PC-3 (cell line): ENCODE measurements around the gene SPIN3. TPM values are rescaled to one million over a fixed set of nuclear protein-coding genes. Genes with fewer than 3 reads are reported as not detected.
"Not testable (repeated sequence)": the region's sequence is repeated elsewhere in the genome, so short reads cannot be mapped to it uniquely, and the experiment has no call there.

Experiments used
- ATAC-seq: fragments of 200-7000 bp; cut with Tn5 transposase; 2 replicates; pipeline ENCODE4 v1.9.1; 2020; ENCODE audit warnings: mild to moderate bottlenecking, moderate library complexity
- BruUV-seq: library from RNA; stranded (reverse); fragments of 400-500 nt; replicated peaks from 2 replicates; lab custom pipeline; 2021; lab: Mats Ljungman, UMichigan
- CTCF ChIA-PET: fragments of 300-600 bp; sonication (Branson Sonifier 250); formaldehyde crosslinking; loops from one replicate; lab custom pipeline; 2022; ENCODE audit warnings: antibody characterized with exemption; lab: Charles Lee
- POLR2A ChIA-PET: fragments of 300-600 bp; sonication (Branson Sonifier 250); formaldehyde crosslinking; loops from one replicate; lab custom pipeline; 2022; ENCODE audit warnings: antibody characterized with exemption; ENCODE audit not compliant: unreplicated experiment; lab: Charles Lee
- DNase-seq: peaks from one replicate; pipeline ENCODE4 v3.0.0-alpha.2; 2015
- H2AFZ ChIP-seq: fragments of 300-600 bp; sonication (generic); 2 replicates; pipeline ENCODE4 v1.6.0; 2016; ENCODE audit warnings: antibody characterized with exemption, low read length
- H3F3A ChIP-seq: fragments of 300-600 bp; sonication (generic); one replicate; pipeline ENCODE4 v1.6.0; 2017; ENCODE audit warnings: antibody characterized with exemption, low read length, control low read depth, mild to moderate bottlenecking; ENCODE audit not compliant: unreplicated experiment
- H3K27ac ChIP-seq: fragments of 300-600 bp; sonication (generic); 2 replicates; pipeline ENCODE4 v1.5.1; 2016; ENCODE audit warnings: mild to moderate bottlenecking, low read length
- H3K27me3 ChIP-seq: fragments of 300-600 bp; sonication (generic); 2 replicates; pipeline ENCODE4 v1.6.1; 2016; ENCODE audit warnings: low read length, mixed read lengths
- H3K36me3 ChIP-seq: fragments of 300-600 bp; sonication (generic); 2 replicates; pipeline ENCODE4 v1.6.1; 2016; ENCODE audit warnings: low read depth, mixed run types, low read length, mixed read lengths
- H3K4me1 ChIP-seq: fragments of 300-600 bp; sonication (generic); 2 replicates; pipeline ENCODE4 v1.5.1; 2016; ENCODE audit warnings: low read length; ENCODE audit not compliant: insufficient read depth
- H3K4me2 ChIP-seq: fragments of 300-600 bp; sonication (generic); 2 replicates; pipeline ENCODE4 v1.6.0; 2016; ENCODE audit warnings: low read length
- H3K4me3 ChIP-seq: fragments of 300-600 bp; sonication (generic); 2 replicates; pipeline ENCODE4 v1.5.1; 2016; ENCODE audit warnings: mild to moderate bottlenecking, low read length, mixed read lengths
- H3K79me2 ChIP-seq: fragments of 300-600 bp; sonication (generic); 2 replicates; pipeline ENCODE4 v1.6.1; 2017; ENCODE audit warnings: low read length, mixed read lengths
- H3K9ac ChIP-seq: fragments of 300-600 bp; sonication (generic); 2 replicates; pipeline ENCODE4 v1.6.0; 2016; ENCODE audit warnings: mild to moderate bottlenecking, low read length
- H3K9me2 ChIP-seq: fragments of 300-600 bp; sonication (generic); replicated peaks from 2 replicates; pipeline ENCODE4 v1.6.1; 2016; ENCODE audit warnings: mixed run types, low read length, mixed read lengths
- H3K9me3 ChIP-seq: fragments of 300-600 bp; sonication (generic); 2 replicates; pipeline ENCODE4 v1.6.1; 2016; ENCODE audit warnings: low read length, mixed read lengths
- H4K20me1 ChIP-seq: fragments of 300-600 bp; sonication (generic); 2 replicates; pipeline ENCODE4 v1.6.1; 2016; ENCODE audit warnings: low read length, mixed read lengths
- CTCF ChIP-seq: fragments of 300-600 bp; sonication (generic); conservative IDR thresholded peaks from 2 replicates; pipeline ENCODE4 v1.5.1; 2017; ENCODE audit warnings: antibody characterized with exemption, low read depth, mild to moderate bottlenecking, low read length
- EZH2 ChIP-seq: fragments of 300-600 bp; sonication (generic); IDR thresholded peaks from one replicate; pipeline ENCODE4 v1.6.1; 2017; ENCODE audit warnings: antibody characterized with exemption, mild to moderate bottlenecking, low read length; ENCODE audit not compliant: unreplicated experiment
- EZH2phosphoT487 ChIP-seq: fragments of 300-600 bp; sonication (generic); IDR thresholded peaks from 2 replicates; pipeline ENCODE4 v1.6.1; 2018; ENCODE audit warnings: mild to moderate bottlenecking, antibody characterized with exemption, low read length, borderline replicate concordance
- intact Hi-C: fragments of 100-400 bp; cut with micrococcal nuclease; formaldehyde crosslinking; loops from 2 replicates; pipeline ENCODE4 v1.9.0; 2023
- total RNA-seq: library from RNA; depleted of rRNA; stranded (reverse); fragments of >200 nt; gene quantifications from 2 replicates; pipeline ENCODE4 v1.2.3, GENCODE V29; 2014

Gene SPIN3
- total RNA-seq, 1 experiment from 2014 or later, result 8.4 TPM

- ChIA-PET CTCF (no interaction called here), POLR2A (no interaction called here)
- no peak for DNase-seq
- H3K9me3 ChIP-seq, result no peaks in the 10 kb centered on the region
- no peak overlapping the region for H3K4me3 ChIP-seq
- H3K9ac ChIP-seq, result no peak overlapping the region
- intact Hi-C loops, result no loop called here
- H3K9me2 ChIP-seq, result no peaks in the 10 kb centered on the region
- H3F3A ChIP-seq, result no peaks in the 10 kb centered on the region
- no TSS peak for BruUV-seq
- no peaks in the 10 kb centered on the region for H4K20me1 ChIP-seq
- H3K27me3 ChIP-seq, result no peaks in the 10 kb centered on the region
- no peak for ATAC-seq
- no peak overlapping the region for H3K27ac ChIP-seq
- TF ChIP-seq CTCF (no peak), EZH2phosphoT487 (no peak), EZH2 (no peak)
- no peak overlapping the region for H2AFZ ChIP-seq
- no peaks in the 10 kb centered on the region for H3K4me1 ChIP-seq
- no peak overlapping the region for H3K4me2 ChIP-seq
- no peaks in the 10 kb centered on the region; the same call in 1 of the 2 replicates for H3K36me3 ChIP-seq
- no peaks in the 10 kb centered on the region for H3K79me2 ChIP-seq
These were observed 32.0 kb downstream of the SPIN3 start for GRCh38 chrX:56963377-56963776.

GRCh38 chrX:56947699-56948098, 47.6 kb downstream of the SPIN3 start:
- TF ChIP-seq CTCF, result no peak
- no peak for TF ChIP-seq EZH2phosphoT487
- TF ChIP-seq EZH2, result no peak
- no peak overlapping the region for H3K4me3 ChIP-seq
- H3K9me2 ChIP-seq, result no peaks in the 10 kb centered on the region
- ChIA-PET POLR2A (no interaction called here), CTCF (interaction anchor here (0.7 kb wide), 1 partner anchor 165 kb away, joined by 3 read pairs; no protein-coding TSS in a partner anchor)
- H3K79me2 ChIP-seq, result no peaks in the 10 kb centered on the region
- H3K27me3 ChIP-seq, result no peaks in the 10 kb centered on the region
- no peaks in the 10 kb centered on the region for H3F3A ChIP-seq
- intact Hi-C loops, result no loop called here
- H3K4me2 ChIP-seq, result peak overlapping the region; percentile 59
- H3K9me3 ChIP-seq, result no peaks in the 10 kb centered on the region
- no peaks in the 10 kb centered on the region for H3K36me3 ChIP-seq
- BruUV-seq, result no TSS peak
- ATAC-seq (peak; percentile 43; the same call in 1 of the 2 replicates), DNase-seq (peak; percentile 69)
- H4K20me1 ChIP-seq, result no peaks in the 10 kb centered on the region
- no peak overlapping the region for H2AFZ ChIP-seq
- peaks cover 40% of the 10 kb centered on the region for H3K4me1 ChIP-seq
- H3K9ac ChIP-seq, result no peak overlapping the region
- H3K27ac ChIP-seq, result peak overlapping the region; percentile 74

GRCh38 chrX:56946201-56946600, 49.1 kb downstream of the SPIN3 start:
- Histone ChIP-seq H3K4me2 (peak overlapping the region; percentile 59), H3K4me1 (peaks cover 40% of the 10 kb centered on the region), H3K27ac (peak overlapping the region; percentile 74)
- H3K9me3 ChIP-seq, intact Hi-C loops, H3K36me3 ChIP-seq, BruUV-seq, H3K27me3 ChIP-seq, H4K20me1 ChIP-seq, ATAC-seq, H3K79me2 ChIP-seq, CTCF ChIA-PET, H3K4me3 ChIP-seq, H3K9me2 ChIP-seq, H3F3A ChIP-seq, H2AFZ ChIP-seq, H3K9ac ChIP-seq: not testable (repeated sequence)
- peak; percentile 96 for DNase-seq
- POLR2A ChIA-PET, result interaction anchor here (0.6 kb wide), 1 partner anchor 143 kb away, joined by 3 read pairs; no protein-coding TSS in a partner anchor

GRCh38 chrX:56945226-56945625, 50.1 kb downstream of the SPIN3 start:
- H3K4me2 ChIP-seq, H3K79me2 ChIP-seq, H2AFZ ChIP-seq, DNase-seq, H3K36me3 ChIP-seq, intact Hi-C loops, H3K4me3 ChIP-seq, BruUV-seq, ATAC-seq, H3F3A ChIP-seq, H3K27me3 ChIP-seq, H3K9ac ChIP-seq, H4K20me1 ChIP-seq, CTCF ChIA-PET, H3K9me3 ChIP-seq, H3K9me2 ChIP-seq, POLR2A ChIA-PET, H3K27ac ChIP-seq: not testable (repeated sequence)
- H3K4me1 ChIP-seq, result peaks cover 40% of the 10 kb centered on the region
